Lung (tissue), 12 donors: ENCODE results near the gene PIGV. TPM values are rescaled to one million over a fixed set of nuclear protein-coding genes. Genes with fewer than 3 reads are reported as not detected.

Source experiments
- ATAC-seq: fragments of 200-7000 bp; cut with Tn5 transposase; one replicate; pipeline ENCODE4 v1.9.1; 2020; ENCODE audit warnings: moderate number of reproducible peaks; ENCODE audit not compliant: insufficient read depth, low FRiP score
- DNase-seq, 3 donors: peaks; one replicate each; pipeline ENCODE4 v3.0.0-alpha.2; 2013 to 2017
- H3K27ac ChIP-seq, 2 donors: one replicate each; pipeline ENCODE4 v1.5.1; 2013; ENCODE audit warnings: mild to moderate bottlenecking in 2 of 2, moderate library complexity in 2 of 2, control low read depth in 1 of 2, inconsistent platforms in 1 of 2, low read depth in 1 of 2, low read length in 1 of 2
- H3K27me3 ChIP-seq, 3 donors: one replicate each; pipeline ENCODE4 v1.5.1; 2013; ENCODE audit warnings: low read length in 2 of 3; ENCODE audit not compliant: control insufficient read depth in 3 of 3, insufficient read depth in 3 of 3
- H3K36me3 ChIP-seq, 4 donors: one replicate each; pipeline ENCODE4 v1.5.1; 2013; ENCODE audit warnings: low read length in 4 of 4, mild to moderate bottlenecking in 1 of 4, moderate library complexity in 1 of 4; ENCODE audit not compliant: control insufficient read depth in 4 of 4, insufficient read depth in 4 of 4
- H3K4me1 ChIP-seq, 5 donors: one replicate each; pipeline ENCODE4 v1.5.1; 2013; ENCODE audit warnings: low read length in 5 of 5, mild to moderate bottlenecking in 2 of 5, moderate library complexity in 1 of 5; ENCODE audit not compliant: control insufficient read depth in 5 of 5, insufficient read depth in 5 of 5
- H3K4me3 ChIP-seq: one replicate; pipeline ENCODE4 v1.5.1; 2013; ENCODE audit warnings: mild to moderate bottlenecking, control low read depth, moderate library complexity
- H3K9ac ChIP-seq, 2 donors: one replicate each; pipeline ENCODE4 v1.5.1; 2013; ENCODE audit warnings: low read length in 2 of 2, control low read depth in 1 of 2; ENCODE audit not compliant: insufficient read depth in 1 of 2
- H3K9me3 ChIP-seq, 4 donors: one replicate each; pipeline ENCODE4 v1.5.1; 2013; ENCODE audit warnings: low read length in 3 of 4, mild to moderate bottlenecking in 1 of 4, moderate library complexity in 1 of 4; ENCODE audit not compliant: control insufficient read depth in 4 of 4, insufficient read depth in 3 of 4
- WGBS, 2 donors: extraction: QIAGEN DNeasy Blood & Tissue Kit; methylation state at CpG; one replicate each; pipeline ENCODE4 v1.1.7; 2013; 5-methylcytosine and 5-hydroxymethylcytosine counted together
- polyA plus RNA-seq, 2 donors: library from polyadenylated mRNA; stranded (reverse); fragments of 200-250 nt; gene quantifications; one replicate each; pipeline ENCODE4 v1.2.1, GENCODE V29; 2013
- total RNA-seq, 2 donors: library from RNA; depleted of rRNA in 1 of 2; stranded (reverse); fragments of >200 nt in 1 of 2; gene quantifications; one replicate each; pipeline ENCODE4 v1.2.1, GENCODE V29; 2014 to 2021
- TF ChIP-seq, protein P1 (sequence below): IDR thresholded peaks from 2 replicates; pipeline ENCODE4 v1.5.1; 2012; ENCODE audit warnings: mild to moderate bottlenecking; ENCODE audit errors: control extremely low read depth, extremely low read depth
- donor health status: control.
- donor health status: control.
- donor health status: Bipolar disorder and iron deficiency.
- donor health status: healthy.
- donor health status: DM: yes; HTN: yes; CAD: no.

PIGV gene
- total and polyA plus RNA-seq, 4 donors: 6.8 to 14.3 (median 13.0) TPM

DNA sequence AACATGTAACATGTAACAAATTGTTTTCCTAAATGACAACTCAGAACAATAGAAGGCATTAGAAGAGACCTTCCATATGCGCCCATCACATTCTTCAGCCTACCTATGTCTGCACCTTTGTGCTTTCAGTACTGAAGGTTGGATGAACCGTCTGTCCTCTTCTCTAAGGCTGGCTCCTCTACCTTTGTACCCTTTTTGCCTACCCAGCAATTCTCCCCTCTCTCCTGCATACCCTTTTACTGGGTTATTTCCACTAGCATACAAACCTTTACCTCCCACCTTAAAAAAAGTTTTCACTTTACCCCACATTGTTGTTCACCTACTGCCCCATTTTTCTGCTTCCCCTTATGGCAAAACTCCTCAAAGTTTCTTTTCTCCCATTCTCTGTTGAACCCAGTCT lies 5.2 kb downstream of the PIGV start:
- Histone ChIP-seq H3K36me3 (peaks cover 0 to 19% (median 9%) of the 10 kb centered on the region in 4 donors), H3K9ac (no peak overlapping the region), H3K9me3 (no peaks in the 10 kb centered on the region), H3K27ac (no peak overlapping the region), H3K4me1 (peaks cover 0 to 10% (median 5%) of the 10 kb centered on the region in 5 donors), H3K27me3 (no peaks in the 10 kb centered on the region), H3K4me3 (no peak overlapping the region)
- DNase-seq (no peak), ATAC-seq (no peak)
- WGBS, 2 donors: 98% methylated on average over 2 of the region's 2 CpGs
- TF ChIP-seq, protein P1, sequence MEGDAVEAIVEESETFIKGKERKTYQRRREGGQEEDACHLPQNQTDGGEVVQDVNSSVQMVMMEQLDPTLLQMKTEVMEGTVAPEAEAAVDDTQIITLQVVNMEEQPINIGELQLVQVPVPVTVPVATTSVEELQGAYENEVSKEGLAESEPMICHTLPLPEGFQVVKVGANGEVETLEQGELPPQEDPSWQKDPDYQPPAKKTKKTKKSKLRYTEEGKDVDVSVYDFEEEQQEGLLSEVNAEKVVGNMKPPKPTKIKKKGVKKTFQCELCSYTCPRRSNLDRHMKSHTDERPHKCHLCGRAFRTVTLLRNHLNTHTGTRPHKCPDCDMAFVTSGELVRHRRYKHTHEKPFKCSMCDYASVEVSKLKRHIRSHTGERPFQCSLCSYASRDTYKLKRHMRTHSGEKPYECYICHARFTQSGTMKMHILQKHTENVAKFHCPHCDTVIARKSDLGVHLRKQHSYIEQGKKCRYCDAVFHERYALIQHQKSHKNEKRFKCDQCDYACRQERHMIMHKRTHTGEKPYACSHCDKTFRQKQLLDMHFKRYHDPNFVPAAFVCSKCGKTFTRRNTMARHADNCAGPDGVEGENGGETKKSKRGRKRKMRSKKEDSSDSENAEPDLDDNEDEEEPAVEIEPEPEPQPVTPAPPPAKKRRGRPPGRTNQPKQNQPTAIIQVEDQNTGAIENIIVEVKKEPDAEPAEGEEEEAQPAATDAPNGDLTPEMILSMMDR: no peak

DNA sequence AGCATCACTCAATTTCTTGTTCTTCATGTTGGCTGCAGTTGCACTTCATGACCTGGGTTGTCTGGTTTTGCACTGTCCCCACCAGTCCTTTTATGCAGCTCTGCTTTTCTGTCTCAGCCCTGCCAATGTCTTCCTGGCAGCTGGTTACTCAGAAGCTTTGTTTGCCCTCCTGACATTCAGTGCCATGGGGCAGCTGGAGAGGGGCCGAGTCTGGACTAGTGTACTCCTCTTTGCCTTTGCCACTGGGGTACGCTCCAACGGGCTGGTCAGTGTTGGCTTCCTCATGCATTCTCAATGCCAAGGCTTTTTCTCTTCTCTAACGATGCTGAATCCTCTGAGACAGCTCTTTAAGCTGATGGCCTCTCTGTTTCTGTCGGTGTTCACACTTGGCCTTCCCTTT lies 6.6 kb downstream of the PIGV start:
- no peak overlapping the region for H3K27ac ChIP-seq
- ATAC-seq: no peak
- H3K4me3 ChIP-seq: no peak overlapping the region
- WGBS, 2 donors: 92 to 98% methylated on average over 5 of the region's 5 CpGs
- TF ChIP-seq, protein P1: no peak
- no peaks in the 10 kb centered on the region for H3K27me3 ChIP-seq
- H3K36me3 ChIP-seq: peaks cover 0 to 19% (median 9%) of the 10 kb centered on the region in 4 donors
- no peak for DNase-seq
- no peak overlapping the region for H3K9ac ChIP-seq
- H3K4me1 ChIP-seq: peaks cover under 1 to 14% (median 5%) of the 10 kb centered on the region in 5 donors
- H3K9me3 ChIP-seq: no peaks in the 10 kb centered on the region

DNA sequence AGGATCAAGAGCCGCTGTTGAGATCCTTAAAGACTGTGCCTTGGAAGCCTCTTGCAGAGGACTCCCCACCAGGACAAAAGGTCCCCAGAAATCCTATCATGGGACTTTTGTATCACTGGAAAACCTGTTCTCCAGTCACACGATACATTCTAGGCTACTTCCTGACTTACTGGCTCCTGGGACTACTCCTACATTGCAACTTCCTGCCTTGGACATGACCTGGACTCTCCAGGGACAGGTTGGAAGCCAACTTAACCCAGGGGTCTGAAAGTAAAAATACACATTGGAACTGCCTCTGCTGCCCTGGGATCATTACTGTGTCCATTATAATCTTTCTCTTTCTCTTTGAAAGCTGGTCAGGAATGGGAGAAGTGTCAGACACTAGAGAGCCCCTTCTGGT lies 9.9 kb downstream of the PIGV start:
- no peak for ATAC-seq
- 84% methylated on average over 2 of the region's 2 CpGs for WGBS, 2 donors

More for the DNA sequence above, 9.9 kb downstream of the PIGV start:
- Histone ChIP-seq H3K9me3 (no peaks in the 10 kb centered on the region), H3K27ac (peak overlapping the region; percentile 17 to 22), H3K27me3 (no peaks in the 10 kb centered on the region), H3K4me3 (no peak overlapping the region), H3K36me3 (peaks cover 0 to 17% (median 7%) of the 10 kb centered on the region in 4 donors), H3K9ac (no peak overlapping the region), H3K4me1 (peaks cover 5 to 24% (median 14%) of the 10 kb centered on the region in 5 donors)
- TF ChIP-seq, protein P1: no peak
- DNase-seq: no peak
